ENCODE results near the gene LGALSL. TPM values are rescaled to one million over a fixed set of nuclear protein-coding genes. Genes with fewer than 3 reads are reported as not detected.

Gene LGALSL
- total RNA-seq, 1 donor from 2014 or later = 5.5 TPM

DNA sequence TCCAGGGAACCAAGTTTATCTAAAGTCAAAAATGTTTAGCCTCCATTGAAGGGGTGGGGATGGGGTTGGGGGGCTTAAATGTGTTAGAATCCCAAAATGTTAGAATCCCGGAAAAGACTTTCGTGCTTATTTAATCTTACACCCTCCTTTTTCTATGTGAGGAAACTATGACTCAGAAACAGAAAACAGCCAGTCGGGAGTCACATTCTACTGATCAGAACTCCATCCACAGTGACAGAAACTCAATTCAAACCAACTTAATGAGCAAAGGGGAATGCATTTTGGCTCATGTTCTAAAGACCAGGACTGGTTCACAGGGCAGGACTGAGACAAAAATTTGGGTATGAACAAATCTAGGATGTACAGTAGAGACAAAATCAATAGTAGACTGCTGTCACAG lies 38.3 kb downstream of the LGALSL start:
- DNase-seq (ENCODE audit: low spot score) (no peak), ATAC-seq (no peak)

DNA sequence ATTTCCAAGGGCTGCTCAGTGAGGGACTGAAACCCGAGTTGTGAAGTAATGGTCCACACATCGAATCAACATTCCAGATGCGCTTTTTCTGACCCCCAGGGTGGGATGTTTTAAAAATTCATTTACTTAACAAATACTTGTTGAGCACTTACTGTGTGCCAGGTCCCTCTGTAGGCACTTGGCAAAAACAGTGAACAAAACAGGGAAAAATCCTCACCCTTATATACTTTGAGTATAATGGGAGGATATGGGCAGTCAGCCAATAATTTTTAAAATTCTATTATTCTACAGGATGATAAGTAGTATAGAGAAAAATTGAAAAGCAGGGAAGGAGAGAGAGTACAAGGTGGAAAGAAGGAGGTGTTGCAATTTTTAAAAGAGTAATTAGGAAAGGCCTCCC lies 38.9 kb downstream of the LGALSL start:
- ATAC-seq (no peak), DNase-seq (ENCODE audit: low spot score) (no peak)

DNA sequence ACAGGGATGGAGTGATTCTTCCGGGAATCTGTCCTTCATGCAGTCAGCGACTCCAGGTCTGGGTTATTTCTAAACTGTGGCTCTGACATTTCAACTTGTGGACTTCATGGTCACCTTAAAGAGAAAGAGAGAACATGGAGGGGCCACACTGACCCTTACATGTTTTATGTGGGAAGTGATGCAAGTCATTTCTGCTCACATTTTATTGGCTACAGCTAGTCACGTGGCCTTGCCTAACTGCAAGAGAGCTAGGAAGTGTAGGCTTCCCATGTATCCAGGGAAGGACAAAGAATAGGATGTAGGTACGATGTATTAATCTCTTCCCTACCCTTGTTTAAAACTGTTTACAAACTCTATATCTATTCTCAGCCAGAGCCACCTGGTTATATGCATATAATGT lies 39.8 kb downstream of the LGALSL start:
- no peak for ATAC-seq
- no peak for DNase-seq (ENCODE audit: low spot score)

DNA sequence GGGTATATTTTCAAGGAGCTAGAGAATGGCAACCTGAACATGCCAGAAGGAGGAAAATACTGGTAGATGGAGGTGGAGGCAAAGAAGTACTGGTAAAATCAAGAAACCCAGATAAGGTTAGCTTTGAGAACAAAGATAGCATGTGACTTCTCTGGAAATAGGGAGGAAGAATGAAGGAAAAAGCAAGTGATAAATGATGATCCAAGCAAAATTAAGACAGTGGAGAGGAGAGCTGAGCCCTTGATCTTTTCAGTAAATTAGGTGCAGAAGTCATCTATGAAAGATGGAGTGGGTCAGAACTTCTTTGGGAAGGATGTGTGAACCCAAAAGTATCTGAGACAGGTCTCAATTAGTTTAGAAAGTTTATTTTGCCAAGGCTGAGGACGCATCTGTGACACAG lies 44.5 kb downstream of the LGALSL start:
- ATAC-seq (no peak), DNase-seq (ENCODE audit: low spot score) (no peak)

DNA sequence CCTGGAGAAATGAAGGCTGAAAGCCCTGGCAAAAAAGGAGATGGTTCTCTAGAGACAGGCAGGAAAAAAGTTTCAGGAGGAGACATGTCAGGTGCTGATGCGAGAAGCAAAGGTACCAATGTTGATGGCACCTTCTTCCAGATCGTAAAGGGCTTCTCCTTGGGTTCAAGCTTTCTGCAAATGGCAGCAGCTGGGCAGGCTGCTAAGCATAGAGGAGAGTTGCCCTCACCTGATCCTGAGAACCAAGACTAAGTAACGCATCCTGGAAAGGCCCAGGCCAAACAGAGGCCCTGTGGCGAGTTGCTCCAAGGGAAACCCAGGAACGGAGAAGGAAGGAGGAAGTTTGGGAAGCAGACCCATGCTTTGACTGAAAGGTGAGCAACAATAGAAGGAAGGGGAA lies 46.6 kb downstream of the LGALSL start:
- ATAC-seq = no peak
- no peak for DNase-seq (ENCODE audit: low spot score)

DNA sequence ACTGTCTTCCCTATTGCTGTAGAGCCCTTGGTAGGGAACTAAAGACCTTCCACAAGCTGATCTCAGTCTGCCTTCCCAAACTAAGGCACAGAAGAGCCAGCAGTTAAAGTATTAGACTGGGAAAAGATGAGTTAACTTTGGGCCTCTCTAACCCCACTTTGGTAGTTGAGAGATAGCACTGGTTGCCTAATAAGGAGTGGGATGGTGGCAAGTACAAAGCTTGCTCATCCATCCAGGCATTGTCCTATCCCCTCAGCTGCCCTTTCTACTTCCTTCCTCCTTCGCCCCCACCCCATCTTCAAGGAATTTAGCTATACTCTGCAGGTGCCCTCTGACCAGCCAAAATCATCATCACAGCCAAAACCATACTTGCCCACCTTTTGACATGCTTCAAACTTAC lies 48.0 kb downstream of the LGALSL start:
- DNase-seq (ENCODE audit: low spot score) = no peak
- ATAC-seq = no peak

DNA sequence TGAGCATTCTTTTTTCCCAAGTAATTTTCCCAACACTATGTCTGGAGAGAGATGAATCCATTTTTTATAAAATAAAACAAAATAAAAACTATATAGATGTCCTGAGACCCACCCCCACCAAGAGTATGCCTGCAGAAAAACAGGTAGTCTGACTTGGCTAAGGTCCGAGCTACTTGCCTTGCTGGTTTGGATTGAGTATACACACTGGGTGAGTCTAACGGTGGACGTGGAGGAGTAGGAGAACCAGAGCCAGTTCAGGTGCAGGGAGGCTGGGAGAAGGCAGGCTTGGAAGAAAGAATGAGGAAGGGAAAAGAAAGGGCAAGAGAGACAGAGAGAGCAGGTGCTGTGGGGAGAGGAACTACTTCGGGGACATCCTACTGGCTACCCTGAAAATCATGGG lies 48.9 kb downstream of the LGALSL start:
- DNase-seq (ENCODE audit: low spot score) (no peak), ATAC-seq (no peak)

DNA sequence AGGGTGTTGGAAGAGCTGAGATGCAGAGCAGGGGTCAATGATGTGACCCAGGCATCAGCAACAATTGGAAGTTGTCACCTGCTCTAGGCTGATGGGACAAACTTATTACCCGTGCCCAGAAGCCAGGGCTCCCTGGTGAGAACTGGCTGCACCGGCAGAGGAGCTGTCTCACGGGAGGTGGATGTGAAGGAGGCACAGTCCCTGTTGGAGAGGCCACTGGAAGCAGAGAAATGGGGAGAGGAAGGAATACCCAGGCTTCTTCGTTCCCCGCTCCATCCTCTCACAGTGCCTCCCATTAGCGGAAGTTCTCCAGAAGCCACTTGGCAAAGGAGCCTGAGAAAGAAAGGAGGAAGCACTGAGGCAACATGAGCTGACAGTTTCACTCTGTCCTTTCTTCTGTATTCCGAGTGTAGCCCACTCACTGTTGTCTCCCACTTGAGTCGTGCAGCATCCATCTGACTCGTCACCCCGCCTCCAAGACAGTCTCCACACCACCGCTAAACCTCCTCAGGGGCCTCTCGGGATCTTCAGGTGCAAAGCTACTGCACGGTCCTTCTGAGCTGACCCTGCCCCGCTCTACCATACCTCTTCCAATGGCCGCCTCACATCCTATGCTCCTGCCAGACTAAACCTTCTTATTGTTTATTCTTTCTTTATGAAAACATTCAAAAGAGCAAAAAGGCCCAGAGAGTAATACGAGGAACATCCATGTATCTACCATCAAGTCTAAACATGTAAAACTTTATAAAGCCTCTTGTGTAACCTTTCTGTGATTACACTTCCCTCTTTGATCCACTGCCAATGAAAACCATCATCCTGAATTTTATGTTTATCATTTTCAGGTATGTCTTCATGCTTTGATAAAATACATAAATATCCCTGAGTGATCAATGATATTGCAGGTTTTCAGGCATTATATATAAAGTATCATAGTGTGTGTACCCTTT lies 51.1 kb downstream of the LGALSL start:
- no peak for DNase-seq (ENCODE audit: low spot score)
- ATAC-seq = no peak

DNA sequence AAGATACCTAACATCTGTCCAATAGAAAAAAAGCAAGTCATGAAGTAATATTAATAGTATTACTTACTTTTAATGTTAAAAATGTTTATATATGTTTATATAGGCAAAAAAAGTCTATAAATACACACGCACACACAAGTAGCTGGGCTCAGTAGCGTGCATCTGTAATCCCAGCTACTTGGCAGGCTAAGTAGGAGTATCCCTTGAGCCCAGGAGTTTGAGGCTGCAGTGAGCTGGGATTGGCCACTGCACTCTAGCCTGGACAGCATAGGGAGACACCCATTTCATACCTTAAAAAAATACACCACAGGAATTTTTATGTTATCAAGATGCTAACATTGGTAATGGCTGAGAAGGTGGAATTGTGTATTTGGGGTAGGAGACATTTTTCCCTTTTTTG lies 52.7 kb downstream of the LGALSL start:
- DNase-seq (ENCODE audit: low spot score) (no peak), ATAC-seq (no peak)

Other genes with a start within 250 kb of the LGALSL start
- 15.2 TPM for gene AFTPH, start 70.2 kb downstream of the LGALSL start, total RNA-seq
- gene SERTAD2, start 199.8 kb downstream of the LGALSL start, total RNA-seq = 13.8 TPM

Data from left lobe of liver (tissue), 2 donors.